GM23338 (cell line): ENCODE data around the gene KRTAP2-2.

Experiments used
- CREB1 ChIP-seq: fragments of 250-450 bp; sonication (Bioruptor Pico); IDR thresholded peaks from 2 replicates; pipeline ENCODE4 v1.5.0; 2020; ENCODE audit warnings: low read depth, mild to moderate bottlenecking, moderate library complexity
- ETS1 ChIP-seq: IDR thresholded peaks from 2 replicates; pipeline ENCODE4 v1.6.1; 2016; ENCODE audit warnings: antibody characterized with exemption
- EZH2 ChIP-seq: fragments of 200-600 bp; sonication (generic); IDR thresholded peaks from one replicate; pipeline ENCODE4 v1.8.0; 2017; ENCODE audit warnings: antibody characterized with exemption, mild to moderate bottlenecking, low read depth; ENCODE audit not compliant: unreplicated experiment
- EZH2phosphoT487 ChIP-seq: fragments of 200-600 bp; sonication (generic); IDR thresholded peaks from one replicate; pipeline ENCODE4 v1.8.1; 2018; ENCODE audit warnings: antibody characterized with exemption; ENCODE audit not compliant: unreplicated experiment
- POLR2AphosphoS5 ChIP-seq: IDR thresholded peaks from 2 replicates; pipeline ENCODE4 v1.6.1; 2016; ENCODE audit warnings: antibody characterized with exemption, low read depth
- REST ChIP-seq: IDR thresholded peaks from one replicate; pipeline ENCODE4 v1.6.1; 2018; ENCODE audit warnings: antibody characterized with exemption; ENCODE audit not compliant: unreplicated experiment
- STAT1 ChIP-seq: IDR thresholded peaks from one replicate; pipeline ENCODE4 v1.6.1; 2016; ENCODE audit warnings: antibody characterized with exemption; ENCODE audit not compliant: unreplicated experiment
- ZNF331 ChIP-seq: fragments of 250-450 bp; sonication (Bioruptor Pico); IDR thresholded peaks from 2 replicates; pipeline ENCODE4 v1.5.0; 2020; ENCODE audit warnings: low read depth, mild to moderate bottlenecking, moderate library complexity
- TF ChIP-seq, protein P1 (sequence below), 2 experiments: fragments of 200-600 bp in 1 of 2; sonication (generic) in 1 of 2; conservative IDR thresholded peaks; 2 replicates each; pipeline versions ENCODE4 v1.5.1 to v1.6.1; 2016 to 2017; ENCODE audit warnings: antibody characterized with exemption in 2 of 2, low read depth in 2 of 2, mild to moderate bottlenecking in 2 of 2, moderate library complexity in 1 of 2

DNA sequence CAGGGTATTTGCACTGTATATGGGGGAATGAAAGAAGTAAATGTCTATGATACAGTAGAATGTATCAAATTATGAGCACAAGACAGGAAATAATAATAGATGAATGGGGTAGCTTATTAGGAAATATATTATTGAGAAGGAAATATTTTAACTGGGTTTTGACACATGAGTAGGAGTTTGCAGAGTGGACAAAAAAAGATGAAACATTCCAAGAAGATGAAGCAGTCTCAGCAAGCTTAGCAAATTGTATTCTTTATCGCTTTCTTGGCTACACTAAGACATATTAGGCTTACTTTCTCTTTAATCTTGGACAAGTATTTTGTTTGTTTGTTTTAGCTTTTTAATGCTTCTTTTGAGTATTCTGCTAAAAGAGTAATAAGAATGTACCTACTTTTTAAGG, 48.9 kb upstream of the KRTAP2-2 start:
- TF ChIP-seq, protein P1, sequence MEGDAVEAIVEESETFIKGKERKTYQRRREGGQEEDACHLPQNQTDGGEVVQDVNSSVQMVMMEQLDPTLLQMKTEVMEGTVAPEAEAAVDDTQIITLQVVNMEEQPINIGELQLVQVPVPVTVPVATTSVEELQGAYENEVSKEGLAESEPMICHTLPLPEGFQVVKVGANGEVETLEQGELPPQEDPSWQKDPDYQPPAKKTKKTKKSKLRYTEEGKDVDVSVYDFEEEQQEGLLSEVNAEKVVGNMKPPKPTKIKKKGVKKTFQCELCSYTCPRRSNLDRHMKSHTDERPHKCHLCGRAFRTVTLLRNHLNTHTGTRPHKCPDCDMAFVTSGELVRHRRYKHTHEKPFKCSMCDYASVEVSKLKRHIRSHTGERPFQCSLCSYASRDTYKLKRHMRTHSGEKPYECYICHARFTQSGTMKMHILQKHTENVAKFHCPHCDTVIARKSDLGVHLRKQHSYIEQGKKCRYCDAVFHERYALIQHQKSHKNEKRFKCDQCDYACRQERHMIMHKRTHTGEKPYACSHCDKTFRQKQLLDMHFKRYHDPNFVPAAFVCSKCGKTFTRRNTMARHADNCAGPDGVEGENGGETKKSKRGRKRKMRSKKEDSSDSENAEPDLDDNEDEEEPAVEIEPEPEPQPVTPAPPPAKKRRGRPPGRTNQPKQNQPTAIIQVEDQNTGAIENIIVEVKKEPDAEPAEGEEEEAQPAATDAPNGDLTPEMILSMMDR (conservative IDR thresholded peaks at IDR 0.05; ENCODE audit: low read depth in 2 of 2), result no peak
- TF ChIP-seq EZH2 (no peak), POLR2AphosphoS5 (no peak), REST (no peak), CREB1 (CRISPR knock-in tag) (no peak), STAT1 (no peak), ETS1 (no peak), ZNF331 (CRISPR knock-in tag) (no peak), EZH2phosphoT487 (no peak)
